SK-N-MC (cell line): ENCODE results near the gene DEGS2.
"Not testable (repeated sequence)": the region's sequence is repeated elsewhere in the genome, so short reads cannot be mapped to it uniquely, and the experiment has no call there.

Experiments used
- DNase-seq: peaks from one replicate; pipeline ENCODE4 v3.0.0-alpha.2; 2011; ENCODE audit warnings: low read depth, low spot score
- H3K27ac ChIP-seq: fragments of 200-600 bp; sonication (generic); 2 replicates; pipeline ENCODE4 v1.5.1; 2016; ENCODE audit warnings: mixed run types
- H3K36me3 ChIP-seq: fragments of 200-600 bp; sonication (generic); 2 replicates; pipeline ENCODE4 v1.6.1; 2017; ENCODE audit warnings: antibody characterized with exemption, low read length, mixed read lengths; ENCODE audit not compliant: insufficient read depth
- H3K4me3 ChIP-seq: fragments of 200-600 bp; sonication (generic); 2 replicates; pipeline ENCODE4 v1.5.1; 2016
- H3K9ac ChIP-seq: fragments of 200-600 bp; sonication (generic); 2 replicates; pipeline ENCODE4 v1.8.0; 2017; ENCODE audit warnings: mixed run types, mixed read lengths; ENCODE audit not compliant: insufficient read length
- H3K9me3 ChIP-seq: fragments of 200-600 bp; sonication (generic); 2 replicates; pipeline ENCODE4 v1.6.1; 2017; ENCODE audit warnings: low read depth, mild to moderate bottlenecking, antibody characterized with exemption, low read length, moderate library complexity, mixed read lengths
- EZH2 ChIP-seq: fragments of 200-600 bp; sonication (generic); IDR thresholded peaks from one replicate; pipeline ENCODE4 v1.6.1; 2017; ENCODE audit warnings: antibody characterized with exemption
- FOXP2 ChIP-seq: optimal IDR thresholded peaks from 2 replicates; pipeline ENCODE3; 2011; ENCODE audit warnings: mild to moderate bottlenecking, moderate library complexity; ENCODE audit not compliant: insufficient read depth; ENCODE audit errors: extremely low read length, control extremely low read depth
- POLR2AphosphoS5 ChIP-seq: IDR thresholded peaks from 2 replicates; pipeline ENCODE4 v1.6.1; 2012; ENCODE audit warnings: mild to moderate bottlenecking, low read depth, low read length, borderline replicate concordance

DEGS2 gene

DNA sequence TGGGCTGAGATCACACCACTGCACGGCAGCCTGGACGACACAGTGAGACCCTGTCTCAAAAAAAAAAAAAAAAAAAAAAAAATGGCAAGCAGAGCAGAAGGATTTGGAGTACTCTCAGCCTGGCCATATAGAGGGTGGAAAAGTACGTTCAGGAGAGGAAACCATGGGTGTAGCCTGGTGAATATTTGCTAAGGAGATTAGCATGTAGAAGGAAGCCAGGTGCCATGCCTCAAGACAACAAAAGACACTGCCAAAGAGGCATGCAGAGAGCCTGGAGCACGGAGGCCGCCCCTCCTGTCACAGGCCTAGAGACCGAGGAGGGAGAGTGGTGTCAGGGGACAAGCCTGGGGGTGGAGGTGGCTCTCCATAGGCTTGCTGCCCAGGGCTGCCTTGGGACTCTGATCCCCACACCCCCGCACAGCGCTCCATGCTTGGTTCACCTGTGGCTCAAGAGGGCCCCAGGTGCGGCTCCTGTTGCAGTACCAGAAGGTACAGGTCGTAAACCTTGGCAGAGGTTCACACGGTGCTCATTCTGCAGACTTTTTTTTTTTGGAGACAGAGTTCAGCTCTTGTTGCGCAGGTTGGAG is 27.9 kb upstream of the DEGS2 start:
- no peaks in the 10 kb centered on the region for H3K9me3 ChIP-seq
- no peaks in the 10 kb centered on the region for H3K36me3 ChIP-seq
- DNase-seq = no peak
- H3K4me3 ChIP-seq = no peak overlapping the region
- H3K9ac ChIP-seq = no peak overlapping the region
- no peak overlapping the region for H3K27ac ChIP-seq
- TF ChIP-seq EZH2 (no peak), FOXP2 (no peak), POLR2AphosphoS5 (no peak)

GRCh38 chr14:100181876-100182551 is 22.6 kb upstream of the DEGS2 start:
- not testable (repeated sequence) for H3K27ac ChIP-seq, H3K4me3 ChIP-seq, H3K36me3 ChIP-seq, DNase-seq, H3K9me3 ChIP-seq, H3K9ac ChIP-seq

DNA sequence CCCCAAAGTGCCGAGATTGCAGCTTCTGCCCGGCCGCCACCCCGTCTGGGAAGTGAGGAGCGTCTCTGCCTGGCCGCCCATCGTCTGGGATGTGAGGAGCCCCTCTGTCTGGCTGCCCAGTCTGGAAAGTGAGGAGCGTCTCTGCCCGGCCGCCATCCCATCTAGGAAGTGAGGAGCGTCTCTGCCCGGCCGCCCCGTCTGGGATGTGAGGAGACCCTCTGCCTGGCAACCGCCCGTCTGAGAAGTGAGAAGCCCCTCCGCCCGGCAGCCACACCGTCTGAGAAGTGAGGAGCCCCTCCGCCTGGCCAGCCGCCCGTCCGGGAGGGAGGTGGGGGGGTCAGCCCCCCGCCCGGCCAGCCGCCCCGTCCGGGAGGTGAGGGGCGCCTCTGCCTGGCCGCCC is 21.2 kb upstream of the DEGS2 start:
- H3K36me3 ChIP-seq, H3K4me3 ChIP-seq, H3K9me3 ChIP-seq, H3K27ac ChIP-seq, DNase-seq, H3K9ac ChIP-seq: not testable (repeated sequence)

DNA sequence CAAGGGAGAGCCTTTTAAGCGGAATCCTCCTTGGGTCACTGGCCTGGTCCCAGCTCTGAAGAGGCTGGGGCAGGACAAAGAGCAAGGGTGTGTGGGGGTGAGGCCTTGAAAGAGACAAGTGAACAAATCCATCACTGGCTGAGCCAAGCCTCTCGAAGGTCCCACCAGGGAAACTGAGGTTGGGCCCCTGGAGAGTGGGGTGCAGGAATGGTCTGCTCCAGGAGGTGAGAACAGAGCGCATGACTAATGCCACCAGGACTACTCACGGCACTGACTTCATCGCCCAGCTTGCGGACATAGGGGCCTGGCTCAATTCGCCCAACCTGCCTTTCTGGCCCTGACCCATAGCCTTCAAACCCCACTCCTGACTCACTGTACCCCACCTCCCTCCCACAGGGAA is 19.2 kb upstream of the DEGS2 start:
- no peak for TF ChIP-seq POLR2AphosphoS5
- no peak for TF ChIP-seq FOXP2
- no peak for TF ChIP-seq EZH2
- Histone ChIP-seq H3K4me3 (no peak overlapping the region), H3K27ac (no peak overlapping the region), H3K9me3 (no peaks in the 10 kb centered on the region), H3K36me3 (no peaks in the 10 kb centered on the region), H3K9ac (no peak overlapping the region)
- no peak for DNase-seq

- DNase-seq = no peak
- H3K36me3 ChIP-seq = no peaks in the 10 kb centered on the region
- H3K9ac ChIP-seq = no peak overlapping the region
- no peak overlapping the region for H3K27ac ChIP-seq
- TF ChIP-seq POLR2AphosphoS5 = no peak
- TF ChIP-seq FOXP2 = no peak
- TF ChIP-seq EZH2 = no peak
- H3K4me3 ChIP-seq = no peak overlapping the region
- no peaks in the 10 kb centered on the region for H3K9me3 ChIP-seq
Observed at GRCh38 chr14:100176811-100177327, 17.4 kb upstream of the DEGS2 start.

DNA sequence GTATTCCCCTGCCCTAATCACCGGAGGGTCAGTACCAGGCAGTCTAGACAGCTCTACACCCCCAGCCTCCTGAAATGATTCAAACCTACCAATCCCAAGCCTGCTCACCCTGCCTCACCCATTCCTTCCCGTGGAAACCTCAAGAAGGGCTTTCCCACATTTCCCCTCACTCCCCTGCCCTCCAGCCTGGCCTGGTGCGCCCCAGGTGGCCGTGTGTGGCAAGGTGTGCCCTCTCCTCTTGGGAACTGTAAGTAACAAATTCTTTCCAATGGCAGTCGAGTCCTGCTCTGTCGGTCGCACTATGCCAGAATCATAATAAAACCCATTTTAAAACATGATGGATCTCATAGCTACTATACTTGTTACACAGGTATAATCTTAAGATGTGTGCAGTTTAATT is 13.9 kb upstream of the DEGS2 start:
- DNase-seq = no peak
- H3K9me3 ChIP-seq = no peaks in the 10 kb centered on the region
- H3K36me3 ChIP-seq = no peaks in the 10 kb centered on the region
- no peak overlapping the region for H3K4me3 ChIP-seq
- TF ChIP-seq FOXP2 (no peak), POLR2AphosphoS5 (no peak), EZH2 (no peak)
- no peak overlapping the region for H3K27ac ChIP-seq
- no peak overlapping the region for H3K9ac ChIP-seq

- Histone ChIP-seq H3K9me3 (no peaks in the 10 kb centered on the region), H3K36me3 (no peaks in the 10 kb centered on the region), H3K9ac (no peak overlapping the region), H3K4me3 (no peak overlapping the region), H3K27ac (no peak overlapping the region)
- DNase-seq = no peak
- TF ChIP-seq FOXP2 (no peak), POLR2AphosphoS5 (no peak), EZH2 (no peak)
Observed at GRCh38 chr14:100172811-100173210, 13.4 kb upstream of the DEGS2 start.

GRCh38 chr14:100170880-100171279 is 11.4 kb upstream of the DEGS2 start:
- H3K4me3 ChIP-seq = no peak overlapping the region
- H3K36me3 ChIP-seq = no peaks in the 10 kb centered on the region
- H3K27ac ChIP-seq = no peak overlapping the region
- DNase-seq = no peak
- no peak overlapping the region for H3K9ac ChIP-seq
- no peaks in the 10 kb centered on the region for H3K9me3 ChIP-seq
- TF ChIP-seq FOXP2 (no peak), POLR2AphosphoS5 (no peak), EZH2 (no peak)

- Histone ChIP-seq H3K9me3 (no peaks in the 10 kb centered on the region), H3K4me3 (no peak overlapping the region), H3K27ac (no peak overlapping the region), H3K36me3 (no peaks in the 10 kb centered on the region), H3K9ac (no peak overlapping the region)
- no peak for DNase-seq
- no peak for TF ChIP-seq POLR2AphosphoS5
- TF ChIP-seq FOXP2 = no peak
- TF ChIP-seq EZH2 = no peak
Observed at GRCh38 chr14:100168506-100168905, 9.1 kb upstream of the DEGS2 start.
